IPS-18c (cell line): Measurements from ENCODE around the gene SLC30A7.

Experiments
- H3K4me3 ChIP-seq: 2 replicates; pipeline ENCODE4 v1.7.0; 2013; ENCODE audit warnings: low read depth, mild to moderate bottlenecking, low read length, moderate library complexity; ENCODE audit not compliant: insufficient read depth
- H3K9me3 ChIP-seq: one replicate; pipeline ENCODE4 v1.6.1; 2013; ENCODE audit warnings: mild to moderate bottlenecking, low read length, moderate library complexity; ENCODE audit not compliant: control insufficient read depth, insufficient read depth

SLC30A7 gene

DNA sequence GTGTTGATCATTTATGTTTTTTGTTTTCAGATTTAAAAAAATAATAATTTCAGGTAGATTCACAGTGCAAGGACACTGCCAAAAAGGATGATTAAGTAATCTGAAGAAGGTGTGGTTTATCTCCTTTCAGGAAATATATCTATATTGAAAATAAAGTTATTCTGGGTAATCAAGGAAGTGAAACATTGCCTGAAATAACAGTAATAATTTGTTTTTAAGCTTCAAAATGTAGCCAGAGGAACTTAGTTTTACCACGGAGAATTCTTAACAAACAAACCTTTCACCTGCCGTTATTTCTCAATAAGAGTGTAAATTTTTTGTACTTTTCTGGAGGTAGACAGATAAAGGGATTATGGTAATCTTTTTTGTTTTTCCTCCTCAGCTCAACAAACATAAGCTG, 132.6 kb downstream of the SLC30A7 start:
- no peak overlapping the region for H3K4me3 ChIP-seq
- no peaks in the 10 kb centered on the region for H3K9me3 ChIP-seq

DNA sequence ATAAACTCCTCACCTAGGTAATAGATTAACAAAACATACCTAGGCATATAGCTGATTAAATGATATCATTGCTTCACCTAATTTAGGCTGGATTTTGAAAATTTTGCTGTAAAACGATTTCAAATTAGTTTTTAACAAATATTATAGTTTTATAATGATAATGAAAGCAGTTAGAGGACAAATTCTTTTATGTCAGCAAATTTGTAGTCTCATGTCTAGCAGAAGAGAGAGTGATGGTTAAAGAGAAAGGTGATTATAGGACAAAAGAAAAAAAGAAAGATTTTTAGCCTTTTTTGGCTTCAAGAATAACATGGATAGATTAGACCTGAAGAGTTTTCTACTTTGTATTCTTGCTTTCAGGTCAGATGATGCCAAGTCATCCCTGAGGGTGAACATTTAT, 133.3 kb downstream of the SLC30A7 start:
- H3K9me3 ChIP-seq: no peaks in the 10 kb centered on the region

DNA sequence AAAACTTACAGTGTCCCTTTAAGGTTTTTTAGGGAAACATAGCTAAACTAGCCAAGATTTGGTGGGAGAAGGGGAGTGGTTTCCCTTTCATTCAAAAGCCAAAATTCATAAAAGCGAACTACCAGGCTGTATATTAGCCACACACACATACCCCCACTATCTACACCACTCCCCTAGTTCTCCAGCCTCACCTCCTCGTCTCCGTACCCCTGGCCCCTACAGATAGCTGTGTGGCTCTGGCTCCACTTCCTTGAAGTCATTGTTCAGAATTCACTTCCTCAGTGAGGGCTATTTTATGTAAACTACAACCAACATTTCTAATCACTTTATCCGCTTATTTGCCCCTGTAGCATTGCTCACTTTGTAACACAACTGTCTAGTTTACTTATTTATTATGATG, 135.0 kb downstream of the SLC30A7 start:
- Histone ChIP-seq H3K9me3 (no peaks in the 10 kb centered on the region), H3K4me3 (no peak overlapping the region)

More for the DNA sequence above, 133.3 kb downstream of the SLC30A7 start:
- no peak overlapping the region for H3K4me3 ChIP-seq
